GM13977 (cell line): Measurements from ENCODE around the gene SMIM8.

Experiments used
- DNase-seq: peaks from one replicate; pipeline ENCODE4 v3.0.0; 2012; ENCODE audit warnings: low spot score
- in situ Hi-C: fragments of 300-500 bp; cut with MboI; formaldehyde crosslinking; loops from one replicate; pipeline ENCODE4 v1.12.0; 2022; ENCODE audit warnings: low sequenced_read_pairs, low pct_unique_long_range_greater_than_20kb, mixed read lengths, inconsistent platforms; ENCODE audit not compliant: unreplicated experiment
- TF ChIP-seq, protein P1 (sequence below): IDR thresholded peaks from 2 replicates; pipeline ENCODE4 v1.5.1; 2012; ENCODE audit warnings: mild to moderate bottlenecking, control low read depth; ENCODE audit not compliant: insufficient read depth; ENCODE audit errors: extremely low read depth, missing control alignments

SMIM8 gene

DNA sequence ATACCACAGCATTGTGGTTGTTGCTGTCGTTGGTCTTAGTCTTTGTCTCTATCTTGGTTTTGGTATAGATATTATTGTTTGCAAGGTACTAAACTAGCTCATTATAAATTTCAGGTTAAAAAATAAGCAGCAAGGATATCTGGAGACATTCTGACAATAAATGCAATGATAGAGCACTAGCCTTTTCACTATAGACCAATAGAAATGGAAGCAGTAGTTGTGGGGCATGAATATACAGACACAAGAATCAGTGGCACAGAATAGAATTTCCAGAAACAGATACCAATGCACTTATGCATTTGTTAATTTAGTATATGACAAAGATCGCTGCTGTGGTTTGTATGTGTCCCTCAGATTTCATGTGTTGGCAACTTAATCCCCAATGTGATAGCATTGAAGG lies 54.3 kb downstream of the SMIM8 start:
- DNase-seq, result no peak
- in situ Hi-C loops, result no loop called here
- TF ChIP-seq, protein P1, sequence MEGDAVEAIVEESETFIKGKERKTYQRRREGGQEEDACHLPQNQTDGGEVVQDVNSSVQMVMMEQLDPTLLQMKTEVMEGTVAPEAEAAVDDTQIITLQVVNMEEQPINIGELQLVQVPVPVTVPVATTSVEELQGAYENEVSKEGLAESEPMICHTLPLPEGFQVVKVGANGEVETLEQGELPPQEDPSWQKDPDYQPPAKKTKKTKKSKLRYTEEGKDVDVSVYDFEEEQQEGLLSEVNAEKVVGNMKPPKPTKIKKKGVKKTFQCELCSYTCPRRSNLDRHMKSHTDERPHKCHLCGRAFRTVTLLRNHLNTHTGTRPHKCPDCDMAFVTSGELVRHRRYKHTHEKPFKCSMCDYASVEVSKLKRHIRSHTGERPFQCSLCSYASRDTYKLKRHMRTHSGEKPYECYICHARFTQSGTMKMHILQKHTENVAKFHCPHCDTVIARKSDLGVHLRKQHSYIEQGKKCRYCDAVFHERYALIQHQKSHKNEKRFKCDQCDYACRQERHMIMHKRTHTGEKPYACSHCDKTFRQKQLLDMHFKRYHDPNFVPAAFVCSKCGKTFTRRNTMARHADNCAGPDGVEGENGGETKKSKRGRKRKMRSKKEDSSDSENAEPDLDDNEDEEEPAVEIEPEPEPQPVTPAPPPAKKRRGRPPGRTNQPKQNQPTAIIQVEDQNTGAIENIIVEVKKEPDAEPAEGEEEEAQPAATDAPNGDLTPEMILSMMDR, result no peak

DNA sequence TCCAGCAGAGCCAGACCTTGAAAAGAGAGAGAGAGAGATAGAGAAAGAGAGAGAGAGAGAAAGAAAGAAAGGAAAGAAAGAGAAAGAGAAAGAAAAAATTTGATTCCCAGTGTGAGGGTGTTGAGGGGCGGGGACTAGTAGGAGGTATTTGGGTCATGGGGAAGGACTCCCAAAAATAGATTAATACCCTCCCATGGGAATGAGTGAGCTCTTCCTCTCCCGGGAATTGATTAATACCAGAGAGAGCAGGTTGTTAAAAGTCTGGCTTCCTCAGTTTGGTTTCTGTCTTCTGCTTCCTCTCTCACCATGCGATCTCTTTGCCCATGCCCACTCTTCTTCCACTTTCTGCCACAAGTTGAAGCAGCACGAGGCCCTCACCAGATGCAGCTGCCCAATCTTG lies 56.6 kb downstream of the SMIM8 start:
- in situ Hi-C loops, result no loop called here
- TF ChIP-seq, protein P1, result no peak
- DNase-seq, result no peak

DNA sequence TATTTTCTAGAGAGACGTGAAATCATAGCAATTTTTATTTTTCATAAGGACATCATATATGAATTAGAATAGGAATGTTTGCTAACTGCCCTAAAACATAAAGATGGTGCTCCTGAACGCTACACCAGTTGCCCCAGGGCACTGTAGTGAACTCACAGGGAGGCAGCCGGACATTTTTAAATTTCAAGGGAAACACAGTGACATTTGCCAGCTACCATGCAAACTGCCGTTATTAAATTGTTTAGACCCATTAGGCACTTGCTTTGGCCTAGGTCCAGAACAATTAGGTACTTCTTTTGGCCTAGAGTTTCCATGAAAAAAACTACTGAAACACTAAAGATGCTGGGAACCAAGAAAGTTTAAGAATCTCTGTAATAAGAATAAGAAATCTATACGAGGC lies 60.5 kb downstream of the SMIM8 start:
- in situ Hi-C loops, result loop anchor here (10.0 kb wide), 1 partner anchor 248 kb away; no protein-coding TSS in a partner anchor
- TF ChIP-seq, protein P1, result no peak
- DNase-seq, result no peak

DNA sequence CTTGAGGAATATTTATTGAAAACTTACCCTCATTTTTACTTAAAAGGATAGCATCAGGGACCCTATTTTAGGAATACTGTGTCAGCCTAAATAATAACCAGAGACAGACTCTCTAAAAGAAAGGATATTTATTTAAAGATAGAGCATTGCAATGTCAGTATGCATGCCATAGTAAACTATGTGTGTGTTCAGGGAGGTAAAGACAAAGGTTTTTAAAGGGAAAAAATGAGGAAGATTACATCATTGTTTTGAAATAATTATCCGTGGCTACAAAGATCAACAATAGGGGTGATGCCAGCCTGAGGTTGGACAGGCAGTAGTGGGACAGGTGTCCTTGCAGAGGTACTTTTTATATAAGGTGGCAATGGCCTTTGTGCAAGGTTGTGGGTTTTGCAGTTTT lies 61.6 kb downstream of the SMIM8 start:
- TF ChIP-seq, protein P1, result no peak
- no peak for DNase-seq
- in situ Hi-C loops, result loop anchor here (10.0 kb wide), 1 partner anchor 249 kb away; no protein-coding TSS in a partner anchor

DNA sequence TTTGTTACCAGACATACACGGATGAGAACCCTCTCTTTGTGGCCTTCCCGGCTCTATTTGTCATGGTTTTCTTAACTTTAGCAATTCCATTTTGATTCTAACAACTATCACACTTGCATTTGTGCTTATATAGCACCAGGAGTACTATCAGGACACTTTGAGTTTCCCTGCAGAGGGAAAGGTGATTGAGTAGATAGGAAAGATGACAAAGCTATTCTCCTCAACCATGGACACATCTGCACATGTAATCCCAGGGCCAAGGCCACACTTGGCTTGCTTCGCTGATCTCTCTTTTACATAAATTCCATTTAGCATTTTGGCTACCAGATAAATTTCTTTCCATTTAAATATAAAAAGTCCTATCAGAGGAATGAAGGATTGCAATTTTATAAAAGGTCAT lies 62.1 kb downstream of the SMIM8 start:
- in situ Hi-C loops, result loop anchor here (10.0 kb wide), 1 partner anchor 250 kb away; no protein-coding TSS in a partner anchor
- TF ChIP-seq, protein P1, result no peak
- no peak for DNase-seq

DNA sequence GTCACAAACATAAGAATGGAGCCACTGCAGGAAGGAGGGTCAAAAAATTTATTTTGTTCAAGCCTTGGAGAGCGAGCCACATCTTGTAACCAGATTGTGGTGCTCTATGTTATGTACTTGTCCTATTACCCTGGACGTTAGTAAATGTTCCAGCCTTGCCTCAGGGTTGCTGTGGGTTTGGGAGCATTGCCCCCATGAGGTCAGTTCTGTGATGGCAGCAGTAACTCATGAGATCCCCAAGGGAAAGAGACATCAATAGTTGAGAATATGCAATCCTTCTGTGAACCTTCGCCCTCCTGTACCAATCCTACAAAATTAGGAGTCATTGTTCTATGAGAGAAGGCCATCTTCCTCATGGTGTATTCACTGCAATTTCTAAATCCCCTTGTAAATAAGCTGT lies 68.9 kb downstream of the SMIM8 start:
- TF ChIP-seq, protein P1, result peak; percentile 75
- in situ Hi-C loops, result no loop called here
- peak; percentile 38 for DNase-seq
